Adipocyte (in vitro differentiated cells): ENCODE results near the gene S100P.
A peak's percentile ranks its signal among the peaks of the same experiment; 100 is the strongest.
"Not testable (repeated sequence)": the region's sequence is repeated elsewhere in the genome, so short reads cannot be mapped to it uniquely, and the experiment has no call there.

Experiments
- DNase-seq: peaks from one replicate; pipeline ENCODE4 v3.0.0-alpha.2; 2015; ENCODE audit warnings: low read depth
- H3K27me3 ChIP-seq: replicated peaks from 2 replicates; pipeline ENCODE4 v1.7.0; 2013; ENCODE audit warnings: mild to moderate bottlenecking, low read length, moderate library complexity; ENCODE audit not compliant: control insufficient read depth, insufficient read depth
- H3K36me3 ChIP-seq: 2 replicates; pipeline ENCODE4 v1.7.0; 2013; ENCODE audit warnings: low read length, mild to moderate bottlenecking, moderate library complexity; ENCODE audit not compliant: control insufficient read depth, insufficient read depth, severe bottlenecking
- H3K4me1 ChIP-seq: 2 replicates; pipeline ENCODE4 v1.7.0; 2013; ENCODE audit warnings: mild to moderate bottlenecking, low read length, moderate library complexity; ENCODE audit not compliant: control insufficient read depth, insufficient read depth
- H3K4me3 ChIP-seq: 2 replicates; pipeline ENCODE4 v1.7.0; 2013; ENCODE audit warnings: mild to moderate bottlenecking, low read length, moderate library complexity
- H3K9ac ChIP-seq: 2 replicates; pipeline ENCODE4 v1.7.0; 2013; ENCODE audit warnings: mild to moderate bottlenecking, low read length, moderate library complexity
- H3K9me3 ChIP-seq: 2 replicates; pipeline ENCODE4 v1.7.0; 2013; ENCODE audit warnings: mild to moderate bottlenecking, low read length, moderate library complexity; ENCODE audit not compliant: control insufficient read depth

The S100P gene

DNA sequence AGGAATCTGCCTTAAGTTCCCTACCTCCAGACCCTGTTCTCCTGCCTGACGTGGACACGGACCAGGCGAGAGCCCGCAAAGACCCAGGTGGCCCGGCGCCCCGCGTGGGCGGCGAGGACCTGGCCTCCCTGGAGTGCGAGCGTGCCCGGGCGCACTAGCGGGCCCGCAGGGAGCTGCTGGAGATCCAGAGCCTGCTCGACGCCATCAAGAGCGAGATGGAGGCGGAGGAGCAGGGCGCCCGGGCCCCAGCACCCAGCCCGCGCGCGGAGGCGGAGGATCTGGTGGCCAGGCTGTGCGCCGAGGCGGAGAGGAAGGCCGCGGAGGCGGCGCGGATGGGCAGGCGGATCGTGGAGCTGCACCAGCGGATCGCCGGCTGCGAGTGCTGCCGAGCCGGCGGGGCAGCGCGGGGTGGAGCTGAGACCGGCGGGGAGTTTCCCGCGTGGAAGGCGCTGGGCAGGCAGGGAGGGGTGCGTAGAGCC lies 35.0 kb upstream of the S100P start:
- Histone ChIP-seq H3K4me3 (peak overlapping the region; percentile 77), H3K27me3 (no peaks in the 10 kb centered on the region), H3K9ac (peak overlapping the region; percentile 65), H3K36me3 (no peaks in the 10 kb centered on the region), H3K9me3 (no peaks in the 10 kb centered on the region), H3K4me1 (peaks cover 4% of the 10 kb centered on the region)
- DNase-seq: peak; percentile 58

- Histone ChIP-seq H3K9ac (no peak overlapping the region), H3K27me3 (no peaks in the 10 kb centered on the region), H3K4me1 (peaks cover 4% of the 10 kb centered on the region), H3K9me3 (no peaks in the 10 kb centered on the region), H3K36me3 (no peaks in the 10 kb centered on the region), H3K4me3 (no peak overlapping the region)
- no peak for DNase-seq
Measured at GRCh38 chr4:6659897-6660296, 33.8 kb upstream of the S100P start.

GRCh38 chr4:6660430-6660829 lies 33.2 kb upstream of the S100P start:
- Histone ChIP-seq H3K9me3 (no peaks in the 10 kb centered on the region), H3K4me1 (peaks cover 4% of the 10 kb centered on the region), H3K36me3 (no peaks in the 10 kb centered on the region), H3K4me3 (no peak overlapping the region), H3K9ac (no peak overlapping the region), H3K27me3 (no peaks in the 10 kb centered on the region)
- DNase-seq: no peak

DNA sequence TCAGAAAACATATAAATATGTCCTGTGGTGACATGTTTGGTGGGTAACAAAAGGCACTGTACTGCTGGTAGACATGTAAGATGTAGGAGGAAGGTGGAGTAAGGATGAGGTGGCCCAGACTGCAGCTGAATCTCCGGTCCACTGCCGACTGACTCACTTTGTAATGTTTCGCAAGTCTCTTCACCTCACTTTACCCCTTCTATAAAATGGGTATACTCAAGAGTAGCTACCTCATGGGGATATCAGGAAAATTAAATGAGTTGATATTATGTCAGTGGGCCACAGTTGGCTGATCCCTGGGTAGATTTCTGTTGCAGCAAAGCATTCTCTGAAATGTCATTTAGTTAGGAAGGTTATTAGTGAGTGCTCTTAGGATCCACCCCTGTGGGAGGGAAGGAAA lies 31.1 kb upstream of the S100P start:
- Histone ChIP-seq H3K27me3 (peaks cover 4% of the 10 kb centered on the region), H3K4me3 (no peak overlapping the region), H3K36me3 (no peaks in the 10 kb centered on the region), H3K9ac (no peak overlapping the region), H3K9me3 (no peaks in the 10 kb centered on the region), H3K4me1 (peaks cover 4% of the 10 kb centered on the region)
- DNase-seq: no peak

DNA sequence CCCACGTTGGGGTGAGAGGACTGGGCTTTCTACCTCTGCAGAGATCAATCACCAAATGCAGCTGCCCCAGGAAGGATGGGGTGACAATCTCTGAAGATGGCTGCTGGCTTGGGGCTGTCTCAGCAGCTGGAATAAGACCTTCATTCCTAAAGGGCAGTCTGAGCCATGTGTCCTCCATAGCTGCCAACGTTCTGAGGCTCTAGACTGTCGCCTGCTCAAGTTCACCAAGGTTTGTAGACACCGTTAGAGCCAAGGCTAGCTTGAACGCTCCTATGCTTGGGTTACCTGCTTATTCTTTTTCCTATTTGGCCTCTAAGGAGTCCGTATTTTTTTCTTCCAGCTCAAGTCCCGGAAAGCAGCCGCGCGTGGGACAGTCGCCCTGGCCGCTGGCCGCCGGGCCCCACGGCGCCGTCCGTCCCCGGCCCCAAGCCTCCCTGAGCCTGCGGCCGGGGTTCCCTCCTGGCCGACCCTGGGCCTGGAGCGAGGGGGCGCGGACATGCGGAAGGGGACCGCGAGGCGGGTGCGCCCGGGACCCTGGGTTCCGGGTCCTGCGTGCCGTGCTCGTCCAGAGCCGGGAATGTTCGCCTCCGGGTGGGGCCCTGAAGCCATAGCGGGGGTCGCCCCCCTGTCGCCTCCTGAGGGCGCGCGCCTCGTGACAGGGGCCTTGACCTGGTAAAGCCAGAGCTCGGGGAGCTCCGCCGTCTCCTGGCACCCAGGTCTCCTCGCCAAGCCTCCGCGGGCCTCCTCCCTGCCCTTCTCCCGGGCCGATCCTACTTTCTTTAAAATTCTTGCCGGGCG lies 29.9 kb upstream of the S100P start:
- Histone ChIP-seq H3K36me3 (no peaks in the 10 kb centered on the region), H3K4me1 (peaks cover 4% of the 10 kb centered on the region), H3K4me3 (peak overlapping the region; percentile 57), H3K9ac (peak overlapping the region; percentile 61), H3K27me3 (peaks cover 4% of the 10 kb centered on the region), H3K9me3 (no peaks in the 10 kb centered on the region)
- no peak for DNase-seq

DNA sequence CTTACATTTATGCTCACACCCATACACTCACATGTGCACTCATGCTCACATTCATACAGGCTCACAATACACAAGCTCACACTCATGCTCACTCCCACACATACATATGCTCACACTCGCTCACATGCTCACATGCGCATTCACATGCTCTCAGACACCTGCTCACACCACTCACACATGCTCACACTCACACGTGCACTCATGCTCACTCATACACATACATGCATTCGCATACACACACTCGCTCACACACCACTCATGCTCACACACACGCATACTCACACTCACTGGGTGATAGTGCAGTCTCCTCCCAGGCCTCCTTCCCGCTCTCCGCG lies 28.4 kb upstream of the S100P start:
- no peak for DNase-seq
- no peaks in the 10 kb centered on the region for H3K9me3 ChIP-seq
- no peaks in the 10 kb centered on the region for H3K4me1 ChIP-seq
- no peak overlapping the region for H3K4me3 ChIP-seq
- no peak overlapping the region for H3K9ac ChIP-seq
- peaks cover 4% of the 10 kb centered on the region for H3K27me3 ChIP-seq
- H3K36me3 ChIP-seq: no peaks in the 10 kb centered on the region

- peaks cover 4% of the 10 kb centered on the region for H3K27me3 ChIP-seq
- H3K4me1 ChIP-seq: no peaks in the 10 kb centered on the region
- no peaks in the 10 kb centered on the region for H3K36me3 ChIP-seq
- no peaks in the 10 kb centered on the region for H3K9me3 ChIP-seq
- no peak overlapping the region for H3K4me3 ChIP-seq
- H3K9ac ChIP-seq: no peak overlapping the region
- peak; percentile 40 for DNase-seq
Measured at GRCh38 chr4:6668391-6668790, 25.3 kb upstream of the S100P start.

DNA sequence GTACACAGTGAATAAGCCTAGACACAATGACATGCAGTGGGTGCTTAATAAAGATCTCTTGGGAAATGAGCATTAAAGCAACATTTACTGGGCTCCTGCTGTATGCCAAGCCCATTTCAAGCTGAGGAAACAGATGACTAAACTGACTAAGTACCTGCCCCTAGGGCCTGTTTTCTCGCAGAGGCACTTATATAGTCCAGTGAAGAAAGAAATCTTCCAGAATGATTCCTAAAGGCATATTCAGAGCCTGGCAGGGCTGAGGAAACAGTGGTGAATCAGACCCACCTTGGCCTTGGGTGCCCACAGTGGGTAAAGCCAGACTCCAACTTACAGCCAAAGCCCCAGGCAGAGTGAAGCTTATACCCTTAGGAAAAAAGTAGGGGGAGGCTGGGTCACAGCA lies 22.0 kb upstream of the S100P start:
- no peak overlapping the region for H3K4me3 ChIP-seq
- no peak overlapping the region for H3K9ac ChIP-seq
- H3K4me1 ChIP-seq: peaks cover 18% of the 10 kb centered on the region
- H3K27me3 ChIP-seq: no peaks in the 10 kb centered on the region
- DNase-seq: no peak
- no peaks in the 10 kb centered on the region for H3K36me3 ChIP-seq
- H3K9me3 ChIP-seq: no peaks in the 10 kb centered on the region

GRCh38 chr4:6672131-6672530 lies 21.5 kb upstream of the S100P start:
- no peak for DNase-seq
- Histone ChIP-seq H3K4me3 (no peak overlapping the region), H3K4me1 (peaks cover 18% of the 10 kb centered on the region), H3K9ac (no peak overlapping the region), H3K27me3 (no peaks in the 10 kb centered on the region), H3K9me3 (no peaks in the 10 kb centered on the region), H3K36me3 (no peaks in the 10 kb centered on the region)

DNA sequence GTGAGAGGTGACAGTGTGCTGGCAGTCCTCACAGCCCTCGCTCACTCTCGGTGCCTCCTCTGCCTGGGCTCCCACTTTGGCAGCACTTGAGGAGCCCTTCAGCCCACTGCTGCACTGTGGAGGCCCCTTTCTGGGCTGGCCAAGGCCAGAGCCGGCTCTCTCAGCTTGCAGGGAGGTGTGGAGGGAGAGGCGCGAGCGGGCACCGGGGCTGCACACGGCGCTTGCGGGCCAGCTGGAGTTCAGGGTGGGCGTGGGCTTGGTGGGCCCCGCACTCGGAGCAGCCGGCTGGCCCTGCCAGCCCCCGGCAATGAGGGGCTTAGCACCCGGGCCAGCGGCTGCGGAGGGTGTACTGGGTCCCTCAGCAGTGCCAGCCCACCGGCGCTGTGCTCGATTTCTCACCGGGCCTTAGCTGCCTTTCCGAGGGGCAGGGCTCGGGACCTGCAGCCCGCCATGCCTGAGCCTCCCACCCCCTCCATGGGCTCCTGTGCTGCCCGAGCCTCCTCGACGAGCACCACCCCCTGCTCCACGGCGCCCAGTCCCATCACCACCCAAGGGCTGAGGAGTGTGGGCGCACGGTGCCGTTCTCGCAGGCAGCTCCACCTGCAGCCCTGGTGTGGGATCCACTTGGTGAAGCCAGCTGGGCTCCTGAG lies 21.0 kb upstream of the S100P start:
- H3K36me3 ChIP-seq, H3K4me3 ChIP-seq, H3K9ac ChIP-seq, H3K27me3 ChIP-seq, DNase-seq, H3K9me3 ChIP-seq: not testable (repeated sequence)
- H3K4me1 ChIP-seq: peaks cover 18% of the 10 kb centered on the region

GRCh38 chr4:6673191-6673659 lies 20.5 kb upstream of the S100P start:
- DNase-seq, H3K36me3 ChIP-seq, H3K27me3 ChIP-seq, H3K9me3 ChIP-seq: not testable (repeated sequence)
- Histone ChIP-seq H3K9ac (peak overlapping the region; percentile 88), H3K4me3 (peak overlapping the region; percentile 89), H3K4me1 (peaks cover 18% of the 10 kb centered on the region)
